ENCODE data around the gene TMEM170B.

Gene TMEM170B

GRCh38 chr6:11552442-11552841, 14.9 kb downstream of the TMEM170B start:
- TF ChIP-seq ZFP3 (CRISPR knock-in tag; IDR thresholded peaks at IDR 0.05) = no peak
- no peak for TF ChIP-seq PPARA (CRISPR knock-in tag; IDR thresholded peaks at IDR 0.05; ENCODE audit: borderline replicate concordance)
- TF ChIP-seq SNAI2 (CRISPR knock-in tag; IDR thresholded peaks at IDR 0.05) = no peak
- no peak for TF ChIP-seq OSR1 (CRISPR knock-in tag; IDR thresholded peaks at IDR 0.05)
- ATAC-seq = no peak

GRCh38 chr6:11553824-11554223, 16.3 kb downstream of the TMEM170B start:
- ATAC-seq = no peak
- TF ChIP-seq TSHZ2 (CRISPR knock-in tag; IDR thresholded peaks at IDR 0.05) (no peak), PPARA (CRISPR knock-in tag; IDR thresholded peaks at IDR 0.05; ENCODE audit: borderline replicate concordance) (no peak), ZNF8 (CRISPR knock-in tag; IDR thresholded peaks at IDR 0.05) (no peak), GLIS3 (CRISPR knock-in tag; IDR thresholded peaks at IDR 0.05) (no peak), CSDC2 (CRISPR knock-in tag; IDR thresholded peaks at IDR 0.05) (no peak), ARNTL (CRISPR knock-in tag; IDR thresholded peaks at IDR 0.05; ENCODE audit: borderline replicate concordance, low read depth) (no peak), ZFP30 (CRISPR knock-in tag; IDR thresholded peaks at IDR 0.05) (no peak), SNAI2 (CRISPR knock-in tag; IDR thresholded peaks at IDR 0.05) (no peak)

GRCh38 chr6:11556309-11556708, 18.8 kb downstream of the TMEM170B start:
- no peak for ATAC-seq
- TF ChIP-seq ESRRG (CRISPR knock-in tag; IDR thresholded peaks at IDR 0.05) (no peak), TCF4 (CRISPR knock-in tag; IDR thresholded peaks at IDR 0.05; ENCODE audit: borderline replicate concordance) (no peak), RARB (CRISPR knock-in tag; IDR thresholded peaks at IDR 0.05) (no peak), CSDC2 (CRISPR knock-in tag; IDR thresholded peaks at IDR 0.05) (no peak), POU6F1 (CRISPR knock-in tag; IDR thresholded peaks at IDR 0.05; ENCODE audit: borderline replicate concordance, low read depth) (no peak), OSR1 (CRISPR knock-in tag; IDR thresholded peaks at IDR 0.05) (no peak), SNAI2 (CRISPR knock-in tag; IDR thresholded peaks at IDR 0.05) (no peak), TSHZ2 (CRISPR knock-in tag; IDR thresholded peaks at IDR 0.05) (no peak), ZC3H10 (CRISPR knock-in tag; IDR thresholded peaks at IDR 0.05) (no peak), ARNTL (CRISPR knock-in tag; IDR thresholded peaks at IDR 0.05; ENCODE audit: borderline replicate concordance, low read depth) (no peak), CSRNP3 (CRISPR knock-in tag; IDR thresholded peaks at IDR 0.05) (no peak), TOX (CRISPR knock-in tag; IDR thresholded peaks at IDR 0.05; ENCODE audit: borderline replicate concordance) (no peak), ZFP30 (CRISPR knock-in tag; IDR thresholded peaks at IDR 0.05) (no peak), CREB5 (CRISPR knock-in tag; IDR thresholded peaks at IDR 0.05; ENCODE audit: low read depth) (no peak), PPARA (CRISPR knock-in tag; IDR thresholded peaks at IDR 0.05; ENCODE audit: borderline replicate concordance) (no peak), PATZ1 (CRISPR knock-in tag; IDR thresholded peaks at IDR 0.05; ENCODE audit: borderline replicate concordance) (no peak), ZFP3 (CRISPR knock-in tag; IDR thresholded peaks at IDR 0.05) (no peak), ZNF8 (CRISPR knock-in tag; IDR thresholded peaks at IDR 0.05) (no peak), BACH2 (CRISPR knock-in tag; IDR thresholded peaks at IDR 0.05; ENCODE audit: borderline replicate concordance) (no peak), ZNF70 (CRISPR knock-in tag; IDR thresholded peaks at IDR 0.05) (no peak)
